ENCODE measurements around the gene RPIA. TPM values are rescaled to one million over a fixed set of nuclear protein-coding genes. Genes with fewer than 3 reads are reported as not detected.

Gene RPIA
- total RNA-seq, 1 donor from 2014 or later: 30.8 TPM

GRCh38 chr2:88707003-88707402 is 15.5 kb downstream of the RPIA start:
- Mint-ChIP-seq H3K27me3 (ENCODE audit: low read depth) (no peaks in the 10 kb centered on the region), H3K9me3 (peaks cover 22% of the 10 kb centered on the region), H3K4me3 (no peak overlapping the region), H3K4me1 (no peaks in the 10 kb centered on the region), H3K27ac (ENCODE audit: unreplicated experiment) (no peak overlapping the region), H3K36me3 (ENCODE audit: low read depth) (peaks cover 61% of the 10 kb centered on the region)
- no peak for TF ChIP-seq CTCF (conservative IDR thresholded peaks at IDR 0.05)
- DNase-seq (ENCODE audit: low read depth, low spot score): no peak

GRCh38 chr2:88709181-88709631 is 17.7 kb downstream of the RPIA start:
- DNase-seq (ENCODE audit: low read depth, low spot score): no peak
- H3K27me3 Mint-ChIP-seq (ENCODE audit: low read depth): no peaks in the 10 kb centered on the region
- peaks cover 56% of the 10 kb centered on the region for H3K36me3 Mint-ChIP-seq (ENCODE audit: low read depth)
- H3K4me3 Mint-ChIP-seq: no peak overlapping the region
- no peak for TF ChIP-seq CTCF (conservative IDR thresholded peaks at IDR 0.05)
- H3K27ac Mint-ChIP-seq (ENCODE audit: unreplicated experiment): no peak overlapping the region
- H3K4me1 Mint-ChIP-seq: no peaks in the 10 kb centered on the region
- peaks cover 17% of the 10 kb centered on the region for H3K9me3 Mint-ChIP-seq

- Mint-ChIP-seq H3K4me3 (no peak overlapping the region), H3K9me3 (peaks cover 6% of the 10 kb centered on the region), H3K4me1 (no peaks in the 10 kb centered on the region), H3K36me3 (ENCODE audit: low read depth) (peaks cover 55% of the 10 kb centered on the region), H3K27ac (ENCODE audit: unreplicated experiment) (no peak overlapping the region), H3K27me3 (ENCODE audit: low read depth) (no peaks in the 10 kb centered on the region)
- TF ChIP-seq CTCF (conservative IDR thresholded peaks at IDR 0.05): no peak
- DNase-seq (ENCODE audit: low read depth, low spot score): no peak
These were observed 19.8 kb downstream of the RPIA start for GRCh38 chr2:88711289-88711688.

DNA sequence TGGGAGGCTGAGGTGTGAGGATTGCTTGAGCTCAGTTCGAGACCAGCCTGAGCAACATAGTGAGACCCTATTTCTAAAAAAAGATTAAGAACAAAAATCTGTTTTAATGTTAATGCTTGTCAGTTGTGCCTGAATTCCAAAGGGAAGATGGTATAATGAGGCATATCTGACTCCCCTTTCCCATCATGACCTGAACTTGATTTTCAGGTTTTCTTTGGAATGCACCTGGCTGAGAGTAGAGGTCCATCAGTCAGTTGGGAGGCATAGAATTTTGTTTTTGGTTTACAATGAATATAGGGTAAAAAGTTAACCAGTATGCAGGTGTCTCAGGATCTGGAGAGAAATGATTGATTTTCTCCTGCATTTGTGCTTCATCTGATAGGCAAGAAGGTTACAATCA is 20.4 kb downstream of the RPIA start:
- no peak for TF ChIP-seq CTCF (conservative IDR thresholded peaks at IDR 0.05)
- DNase-seq (ENCODE audit: low read depth, low spot score): no peak
- Mint-ChIP-seq H3K9me3 (peaks cover 8% of the 10 kb centered on the region), H3K27me3 (ENCODE audit: low read depth) (no peaks in the 10 kb centered on the region), H3K36me3 (ENCODE audit: low read depth) (peaks cover 58% of the 10 kb centered on the region), H3K4me3 (no peak overlapping the region), H3K4me1 (no peaks in the 10 kb centered on the region), H3K27ac (ENCODE audit: unreplicated experiment) (no peak overlapping the region)

GRCh38 chr2:88713408-88713807 is 21.9 kb downstream of the RPIA start:
- Mint-ChIP-seq H3K4me1 (no peaks in the 10 kb centered on the region), H3K27ac (ENCODE audit: unreplicated experiment) (no peak overlapping the region), H3K4me3 (no peak overlapping the region), H3K27me3 (ENCODE audit: low read depth) (no peaks in the 10 kb centered on the region), H3K36me3 (ENCODE audit: low read depth) (peaks cover 60% of the 10 kb centered on the region), H3K9me3 (peaks cover 16% of the 10 kb centered on the region)
- TF ChIP-seq CTCF (conservative IDR thresholded peaks at IDR 0.05): no peak
- no peak for DNase-seq (ENCODE audit: low read depth, low spot score)

DNA sequence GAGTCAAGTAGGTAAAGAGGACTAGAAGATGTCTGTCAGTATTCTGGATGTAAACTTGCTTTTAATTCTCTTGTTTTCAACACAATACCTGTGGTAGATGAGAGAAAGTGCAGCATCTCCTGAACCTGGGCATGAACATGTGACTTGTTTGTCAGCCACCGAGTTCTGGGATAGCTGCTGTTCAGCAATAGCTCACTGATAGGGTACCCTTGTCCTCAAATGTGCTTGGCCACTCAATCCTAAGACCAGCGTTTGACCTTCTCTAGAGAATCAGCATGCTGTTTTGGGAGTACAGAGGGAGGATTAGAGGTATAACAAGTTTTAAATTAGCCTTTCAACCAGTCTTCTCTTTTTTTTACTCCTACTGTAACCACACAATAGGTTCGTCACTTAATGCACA is 23.2 kb downstream of the RPIA start:
- DNase-seq (ENCODE audit: low read depth, low spot score): no peak
- no peak overlapping the region for H3K4me3 Mint-ChIP-seq
- TF ChIP-seq CTCF (conservative IDR thresholded peaks at IDR 0.05): no peak
- no peaks in the 10 kb centered on the region for H3K27me3 Mint-ChIP-seq (ENCODE audit: low read depth)
- H3K4me1 Mint-ChIP-seq: no peaks in the 10 kb centered on the region
- H3K9me3 Mint-ChIP-seq: peaks cover 16% of the 10 kb centered on the region
- no peak overlapping the region for H3K27ac Mint-ChIP-seq (ENCODE audit: unreplicated experiment)
- peaks cover 62% of the 10 kb centered on the region for H3K36me3 Mint-ChIP-seq (ENCODE audit: low read depth)
